Naive thymus-derived CD4-positive, alpha-beta T cell (primary cell): ENCODE results near the gene ST3GAL6. TPM values are rescaled to one million over a fixed set of nuclear protein-coding genes. Genes with fewer than 3 reads are reported as not detected.

Source experiments
- ATAC-seq: fragments of 150-1000 bp; cut with Tn5 transposase; 2 replicates; pipeline ENCODE4 v1.10.0; 2021; ENCODE audit warnings: mild to moderate bottlenecking, moderate library complexity
- CTCF ChIA-PET: fragments of 350-600 bp; sonication (Branson Sonifier 250); formaldehyde crosslinking; loops from one replicate; lab custom pipeline; 2021; ENCODE audit warnings: antibody characterized with exemption; lab: Charles Lee
- POLR2A ChIA-PET: fragments of 350-600 bp; sonication (Branson Sonifier 250); formaldehyde crosslinking; loops from one replicate; lab custom pipeline; 2021; ENCODE audit warnings: antibody characterized with exemption, inconsistent platforms; lab: Charles Lee
- DNase-seq, 9 donors: peaks; one replicate each; pipeline versions ENCODE4 v3.0.0 to v3.0.0-alpha.2; 2020 to 2022; ENCODE audit warnings: mixed read lengths in 1 of 9
- H3K27ac ChIP-seq: one replicate; pipeline ENCODE4 v1.7.0; 2013; ENCODE audit warnings: mild to moderate bottlenecking, low read depth, low read length, moderate library complexity
- H3K27me3 ChIP-seq, 2 donors: one replicate each; pipeline ENCODE4 v1.7.0; 2013; ENCODE audit warnings: low read length in 2 of 2, mild to moderate bottlenecking in 2 of 2, moderate library complexity in 2 of 2; ENCODE audit not compliant: control insufficient read depth in 2 of 2, insufficient read depth in 2 of 2
- H3K36me3 ChIP-seq, 3 experiments: 1 replicate in 2 of 3; 2 replicates in 1 of 3; pipeline ENCODE4 v1.7.0; 2013; ENCODE audit warnings: low read length in 3 of 3, mild to moderate bottlenecking in 3 of 3, moderate library complexity in 1 of 3; ENCODE audit not compliant: insufficient read depth in 3 of 3, control insufficient read depth in 2 of 3
- H3K4me1 ChIP-seq, 2 donors: one replicate each; pipeline ENCODE4 v1.7.0; 2013; ENCODE audit warnings: low read length in 2 of 2, mild to moderate bottlenecking in 2 of 2, moderate library complexity in 1 of 2; ENCODE audit not compliant: control insufficient read depth in 2 of 2, insufficient read depth in 2 of 2
- H3K4me3 ChIP-seq: 2 replicates; pipeline ENCODE4 v1.7.0; 2013; ENCODE audit warnings: mild to moderate bottlenecking, low read length
- H3K9me3 ChIP-seq, 3 experiments: 1 replicate in 2 of 3; 2 replicates in 1 of 3; pipeline ENCODE4 v1.7.0; 2013; ENCODE audit warnings: low read length in 3 of 3; ENCODE audit not compliant: control insufficient read depth in 2 of 3
- H3K27ac Mint-ChIP-seq, 9 donors: one replicate each; pipeline ENCODE4 v1.8.0; 2020 to 2022; ENCODE audit warnings: mixed read lengths in 9 of 9, mild to moderate bottlenecking in 8 of 9, moderate library complexity in 5 of 9, inconsistent platforms in 2 of 9
- H3K27me3 Mint-ChIP-seq, 5 donors: one replicate each; pipeline ENCODE4 v1.8.0; 2021 to 2022; ENCODE audit warnings: mixed read lengths in 5 of 5, mild to moderate bottlenecking in 1 of 5
- H3K36me3 Mint-ChIP-seq, 5 donors: one replicate each; pipeline ENCODE4 v1.8.0; 2020 to 2022; ENCODE audit warnings: mixed read lengths in 5 of 5, mild to moderate bottlenecking in 3 of 5, inconsistent platforms in 1 of 5
- H3K4me1 Mint-ChIP-seq, 7 donors: one replicate each; pipeline ENCODE4 v1.8.0; 2020 to 2022; ENCODE audit warnings: mixed read lengths in 7 of 7, mild to moderate bottlenecking in 3 of 7, inconsistent platforms in 1 of 7
- H3K4me3 Mint-ChIP-seq, 10 donors: one replicate each; pipeline ENCODE4 v1.8.0; 2020 to 2022; ENCODE audit warnings: mild to moderate bottlenecking in 10 of 10, mixed read lengths in 10 of 10, moderate library complexity in 6 of 10, inconsistent platforms in 2 of 10
- H3K9me3 Mint-ChIP-seq, 11 donors: one replicate each; pipeline ENCODE4 v1.8.0; 2020 to 2022; ENCODE audit warnings: mixed read lengths in 11 of 11, mild to moderate bottlenecking in 4 of 11, inconsistent platforms in 1 of 11, moderate library complexity in 1 of 11
- intact Hi-C, 2 donors: fragments of 100-400 bp; cut with micrococcal nuclease; formaldehyde crosslinking; loops; one replicate each; pipeline ENCODE4 v1.15.1; 2023
- polyA plus RNA-seq, 2 donors: library from polyadenylated mRNA; unstranded; fragments of 300-500 nt; fragmentation: Illumina TruSeq; gene quantifications; one replicate each; pipeline ENCODE4 v1.2.3, GENCODE V29; 2021
- total RNA-seq, 6 experiments: library from RNA in 5 of 6; stranded (reverse) in 5 of 6; gene quantifications; 1 replicate in 5 of 6; 2 replicates in 1 of 6; pipeline ENCODE4 v1.2.3 and lab custom pipeline; 2021 to 2026

The ST3GAL6 gene
- total and polyA plus RNA-seq, 7 experiments from 2014 or later, result 0.47 to 13.5 (median 0.78) TPM; not detected in 2

DNA sequence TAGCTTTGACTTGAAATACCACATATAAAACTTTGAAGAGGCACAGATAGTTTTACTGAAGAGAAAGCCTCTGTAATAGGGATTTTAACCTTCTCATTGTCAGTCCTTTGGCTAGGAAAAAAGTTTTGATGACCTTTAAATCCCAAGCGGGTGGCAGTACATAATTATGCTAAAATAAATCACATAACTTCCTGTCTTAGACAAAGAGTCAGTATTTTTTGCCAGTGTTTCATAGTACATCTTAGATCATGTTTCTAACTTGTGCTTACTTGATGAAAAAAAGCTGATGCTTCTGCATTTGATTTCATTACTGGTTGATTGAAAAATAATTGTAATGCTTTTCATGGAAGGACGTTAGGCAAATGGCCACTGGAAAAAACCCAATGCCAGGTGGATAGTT, 5.8 kb downstream of the ST3GAL6 start:
- H3K36me3 Mint-ChIP-seq, result no peaks in the 10 kb centered on the region
- no peaks in the 10 kb centered on the region for H3K9me3 ChIP-seq
- H3K27me3 Mint-ChIP-seq, result peaks cover 16 to 46% (median 27%) of the 10 kb centered on the region in 5 donors
- H3K4me1 ChIP-seq, result no peaks in the 10 kb centered on the region
- no peak overlapping the region for H3K4me3 Mint-ChIP-seq
- no peaks in the 10 kb centered on the region for H3K9me3 Mint-ChIP-seq
- no peak overlapping the region for H3K27ac Mint-ChIP-seq
- no peak for DNase-seq
- H3K27me3 ChIP-seq, result peaks cover 0 to 6% of the 10 kb centered on the region in 2 donors
- POLR2A ChIA-PET, result no interaction called here
- H3K4me3 ChIP-seq, result no peak overlapping the region
- H3K36me3 ChIP-seq, result no peaks in the 10 kb centered on the region
- CTCF ChIA-PET, result no interaction called here
- intact Hi-C loops, result no loop called here
- peaks cover 0 to 4% (median 0%) of the 10 kb centered on the region in 7 donors for H3K4me1 Mint-ChIP-seq
- ATAC-seq, result no peak
- no peak overlapping the region for H3K27ac ChIP-seq

GRCh38 chr3:98769448-98769847, 6.3 kb downstream of the ST3GAL6 start:
- no peak overlapping the region for H3K4me3 Mint-ChIP-seq
- no peaks in the 10 kb centered on the region for H3K9me3 Mint-ChIP-seq
- Histone ChIP-seq H3K4me3 (no peak overlapping the region), H3K4me1 (no peaks in the 10 kb centered on the region), H3K27ac (no peak overlapping the region), H3K9me3 (no peaks in the 10 kb centered on the region), H3K27me3 (peaks cover 0 to 6% of the 10 kb centered on the region in 2 donors), H3K36me3 (no peaks in the 10 kb centered on the region)
- intact Hi-C loops, result no loop called here
- no peak overlapping the region for H3K27ac Mint-ChIP-seq
- H3K4me1 Mint-ChIP-seq, result peaks cover 0 to 4% (median 0%) of the 10 kb centered on the region in 7 donors
- ATAC-seq (no peak), DNase-seq (no peak)
- ChIA-PET POLR2A (no interaction called here), CTCF (no interaction called here)
- peaks cover 17 to 43% (median 27%) of the 10 kb centered on the region in 5 donors for H3K27me3 Mint-ChIP-seq
- no peaks in the 10 kb centered on the region for H3K36me3 Mint-ChIP-seq

DNA sequence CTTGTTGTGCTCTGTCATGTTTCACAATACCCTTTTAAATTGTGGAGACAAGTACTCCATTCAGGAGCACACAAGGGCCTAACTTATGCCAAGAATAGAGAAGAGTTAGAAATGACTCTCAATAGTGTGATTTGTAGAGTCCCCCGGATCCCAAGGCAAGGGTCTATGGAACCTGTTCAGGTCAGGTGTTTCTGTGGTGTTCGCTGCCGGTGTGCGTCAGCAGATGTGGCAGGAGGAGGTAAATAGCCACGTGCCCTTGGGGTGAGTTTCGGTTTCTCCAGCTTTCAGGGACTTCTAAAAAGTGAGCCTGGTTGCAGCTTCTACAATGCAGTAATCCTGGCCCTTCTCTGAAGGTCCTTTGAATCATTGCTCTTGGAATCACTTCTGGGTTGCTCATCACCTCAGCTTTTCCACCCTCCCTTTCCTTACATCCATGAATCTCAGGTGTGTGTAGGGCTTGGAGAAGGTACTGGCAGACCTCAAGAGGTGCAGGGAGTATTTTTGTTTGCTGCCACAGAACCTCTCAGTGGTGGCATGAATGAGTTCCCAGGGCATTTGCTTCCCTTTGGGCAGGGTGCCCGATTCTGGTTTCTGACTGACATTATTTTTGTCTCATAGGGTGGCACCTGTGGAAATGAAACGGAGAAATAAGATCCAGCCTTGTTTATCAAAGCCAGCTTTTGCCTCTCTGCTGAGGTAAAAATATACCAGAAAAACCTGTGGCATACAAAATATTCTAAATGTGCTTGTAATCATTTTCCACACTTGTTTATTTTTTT, 7.3 kb downstream of the ST3GAL6 start:
- ATAC-seq, result no peak
- ChIA-PET POLR2A (no interaction called here), CTCF (no interaction called here)
- H3K4me3 Mint-ChIP-seq, result peak overlapping the region in 8 of 10 donors; percentile 11 to 68 (median 29)
- peaks cover 20 to 49% (median 27%) of the 10 kb centered on the region in 5 donors for H3K27me3 Mint-ChIP-seq
- peaks cover 0 to 6% of the 10 kb centered on the region in 2 donors for H3K27me3 ChIP-seq
- peaks cover 0 to 4% (median 0%) of the 10 kb centered on the region in 7 donors for H3K4me1 Mint-ChIP-seq
- no peak overlapping the region for H3K4me3 ChIP-seq
- no peaks in the 10 kb centered on the region for H3K9me3 ChIP-seq
- no peaks in the 10 kb centered on the region for H3K36me3 ChIP-seq
- H3K36me3 Mint-ChIP-seq, result no peaks in the 10 kb centered on the region
- DNase-seq, result peak in 4 of 9 donors; percentile 11 to 30 (median 13)
- peak overlapping the region in 3 of 9 donors; percentile 23 to 68 (median 39) for H3K27ac Mint-ChIP-seq
- intact Hi-C loops, result no loop called here
- no peaks in the 10 kb centered on the region for H3K4me1 ChIP-seq
- no peak overlapping the region for H3K27ac ChIP-seq
- peaks cover 0 to 1% (median 0%) of the 10 kb centered on the region in 11 donors for H3K9me3 Mint-ChIP-seq

- Mint-ChIP-seq H3K27me3 (peaks cover 22 to 55% (median 36%) of the 10 kb centered on the region in 5 donors), H3K4me1 (peaks cover 0 to 4% (median 0%) of the 10 kb centered on the region in 7 donors), H3K9me3 (peaks cover 0 to 1% (median 0%) of the 10 kb centered on the region in 11 donors), H3K4me3 (no peak overlapping the region), H3K27ac (no peak overlapping the region), H3K36me3 (no peaks in the 10 kb centered on the region)
- ATAC-seq, result no peak
- ChIA-PET POLR2A (no interaction called here), CTCF (no interaction called here)
- Histone ChIP-seq H3K36me3 (no peaks in the 10 kb centered on the region), H3K4me3 (no peak overlapping the region), H3K27ac (no peak overlapping the region), H3K27me3 (peaks cover 0 to 6% of the 10 kb centered on the region in 2 donors), H3K9me3 (no peaks in the 10 kb centered on the region), H3K4me1 (no peaks in the 10 kb centered on the region)
- intact Hi-C loops, result no loop called here
- DNase-seq, result no peak
Measured at GRCh38 chr3:98772022-98772421, 8.9 kb downstream of the ST3GAL6 start.

DNA sequence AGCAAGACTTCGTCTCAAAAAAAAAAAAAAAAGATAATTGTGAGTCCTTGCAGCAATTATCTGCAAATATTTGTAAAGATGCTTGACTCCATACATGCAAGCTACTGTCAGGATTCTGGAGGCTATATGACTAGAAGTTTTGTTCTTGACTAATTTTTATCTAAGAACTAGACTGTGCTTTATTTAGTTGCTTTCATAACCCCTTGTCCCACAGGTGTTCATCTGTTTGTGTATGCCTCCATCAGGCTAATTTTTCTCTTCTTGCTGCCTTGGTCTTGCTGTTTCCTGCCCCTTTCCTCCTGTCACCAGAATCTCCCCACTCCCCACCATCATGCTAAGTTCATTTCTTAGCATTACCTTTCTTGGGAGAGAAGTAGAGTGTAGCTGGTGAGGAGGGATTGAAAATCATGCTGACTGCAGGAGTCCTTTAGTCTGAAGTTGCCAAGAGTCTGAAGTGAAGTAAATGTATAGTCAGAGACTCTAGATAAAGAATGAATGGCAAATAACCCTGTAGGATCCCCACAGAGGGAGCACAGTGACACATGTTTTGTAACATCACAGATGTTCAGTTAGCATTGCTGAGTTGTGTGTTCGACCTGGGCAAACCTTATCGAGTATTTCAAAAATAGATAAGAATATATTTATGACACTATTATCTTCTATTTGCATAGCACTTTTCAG, 12.5 kb downstream of the ST3GAL6 start:
- Mint-ChIP-seq H3K9me3 (peaks cover 0 to 1% (median 0%) of the 10 kb centered on the region in 11 donors), H3K36me3 (peaks cover 0 to 3% (median 0%) of the 10 kb centered on the region in 5 donors), H3K4me1 (peaks cover 0 to 10% (median 0%) of the 10 kb centered on the region in 7 donors), H3K27me3 (peaks cover 20 to 65% (median 35%) of the 10 kb centered on the region in 5 donors), H3K4me3 (no peak overlapping the region), H3K27ac (peak overlapping the region in 1 of 9 donors; percentile 76)
- ATAC-seq (no peak), DNase-seq (no peak)
- intact Hi-C loops, result no loop called here
- POLR2A ChIA-PET, result no interaction called here
- Histone ChIP-seq H3K4me3 (no peak overlapping the region), H3K27ac (no peak overlapping the region), H3K9me3 (no peaks in the 10 kb centered on the region), H3K36me3 (no peaks in the 10 kb centered on the region), H3K4me1 (no peaks in the 10 kb centered on the region), H3K27me3 (peaks cover 0 to 6% of the 10 kb centered on the region in 2 donors)
- CTCF ChIA-PET, result no interaction called here

DNA sequence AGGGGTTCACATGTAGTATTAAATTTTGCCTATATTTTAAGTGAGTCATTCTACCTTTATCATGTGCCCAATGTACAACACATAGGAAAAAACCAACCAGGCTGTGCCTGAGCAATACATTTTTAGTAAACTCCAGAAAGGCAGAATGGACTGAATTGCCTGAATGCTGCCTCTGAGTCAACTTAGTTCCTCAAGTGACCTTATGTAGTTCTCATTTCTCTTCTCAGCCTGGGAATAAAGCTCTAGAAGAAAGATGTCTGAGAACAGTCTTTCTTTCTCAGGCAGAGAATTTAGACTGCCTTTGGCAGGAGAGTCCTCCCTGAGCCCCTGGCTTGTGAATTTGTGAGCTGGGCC, 13.0 kb downstream of the ST3GAL6 start:
- Mint-ChIP-seq H3K9me3 (peaks cover 0 to 3% (median 0%) of the 10 kb centered on the region in 11 donors), H3K4me3 (no peak overlapping the region), H3K36me3 (peaks cover 0 to 3% (median 0%) of the 10 kb centered on the region in 5 donors), H3K27me3 (peaks cover 17 to 65% (median 34%) of the 10 kb centered on the region in 5 donors), H3K27ac (no peak overlapping the region), H3K4me1 (peaks cover 0 to 8% (median 0%) of the 10 kb centered on the region in 7 donors)
- Histone ChIP-seq H3K27me3 (peaks cover 0 to 6% of the 10 kb centered on the region in 2 donors), H3K4me1 (no peaks in the 10 kb centered on the region), H3K36me3 (no peaks in the 10 kb centered on the region), H3K27ac (no peak overlapping the region), H3K9me3 (no peaks in the 10 kb centered on the region), H3K4me3 (no peak overlapping the region)
- DNase-seq, result no peak
- ATAC-seq, result peak; percentile 25
- intact Hi-C loops, result no loop called here
- POLR2A ChIA-PET, result no interaction called here
- CTCF ChIA-PET, result no interaction called here
